ENCODE measurements around the gene FNDC11.

- TF ChIP-seq CTCF (IDR thresholded peaks at IDR 0.05; ENCODE audit: insufficient read depth, low read length) (no peak), POLR2AphosphoS5 (IDR thresholded peaks at IDR 0.05; ENCODE audit: low read depth) (no peak), REST (IDR thresholded peaks at IDR 0.05; ENCODE audit: insufficient replicate concordance, low read depth) (no peak)
Measured at GRCh38 chr20:63532449-63532971, 21.4 kb upstream of the FNDC11 start.
